ENCODE results near the gene ADAMTS6.

DNA sequence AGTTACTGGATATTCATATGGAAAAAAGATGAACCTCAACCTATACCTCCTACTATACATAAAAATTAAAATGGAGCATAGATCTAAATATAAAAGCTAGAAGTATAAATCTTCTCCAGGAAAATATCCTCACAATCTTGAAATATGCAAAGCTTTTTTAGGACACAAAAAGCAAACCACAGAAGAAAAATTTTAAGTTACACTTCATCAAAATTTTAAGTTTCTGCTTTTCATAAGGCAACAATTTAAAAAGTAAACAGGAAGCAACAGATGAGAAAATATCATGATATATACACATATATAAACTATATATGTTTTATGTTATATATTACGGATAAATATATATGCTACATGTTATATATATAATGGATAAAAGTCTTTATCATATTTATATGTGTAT is 157.5 kb downstream of the ADAMTS6 start:
- TF ChIP-seq, protein P1, sequence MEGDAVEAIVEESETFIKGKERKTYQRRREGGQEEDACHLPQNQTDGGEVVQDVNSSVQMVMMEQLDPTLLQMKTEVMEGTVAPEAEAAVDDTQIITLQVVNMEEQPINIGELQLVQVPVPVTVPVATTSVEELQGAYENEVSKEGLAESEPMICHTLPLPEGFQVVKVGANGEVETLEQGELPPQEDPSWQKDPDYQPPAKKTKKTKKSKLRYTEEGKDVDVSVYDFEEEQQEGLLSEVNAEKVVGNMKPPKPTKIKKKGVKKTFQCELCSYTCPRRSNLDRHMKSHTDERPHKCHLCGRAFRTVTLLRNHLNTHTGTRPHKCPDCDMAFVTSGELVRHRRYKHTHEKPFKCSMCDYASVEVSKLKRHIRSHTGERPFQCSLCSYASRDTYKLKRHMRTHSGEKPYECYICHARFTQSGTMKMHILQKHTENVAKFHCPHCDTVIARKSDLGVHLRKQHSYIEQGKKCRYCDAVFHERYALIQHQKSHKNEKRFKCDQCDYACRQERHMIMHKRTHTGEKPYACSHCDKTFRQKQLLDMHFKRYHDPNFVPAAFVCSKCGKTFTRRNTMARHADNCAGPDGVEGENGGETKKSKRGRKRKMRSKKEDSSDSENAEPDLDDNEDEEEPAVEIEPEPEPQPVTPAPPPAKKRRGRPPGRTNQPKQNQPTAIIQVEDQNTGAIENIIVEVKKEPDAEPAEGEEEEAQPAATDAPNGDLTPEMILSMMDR (IDR thresholded peaks at IDR 0.05; ENCODE audit: low read depth, low read length, poor library complexity, severe bottlenecking), result no peak
- TF ChIP-seq EZH2phosphoT487 (IDR thresholded peaks at IDR 0.05; ENCODE audit: borderline replicate concordance, low read length), result no peak
